Measurements from ENCODE around the gene CLSTN2.

Gene CLSTN2

GRCh38 chr3:140424211-140424610 lies 489.2 kb downstream of the CLSTN2 start:
- no peak for DNase-seq (ENCODE audit: low spot score)

GRCh38 chr3:140424726-140425125 lies 489.7 kb downstream of the CLSTN2 start:
- no peak for DNase-seq (ENCODE audit: low spot score)

- no peak for DNase-seq (ENCODE audit: low spot score)
Observed at GRCh38 chr3:140427786-140428185, 492.8 kb downstream of the CLSTN2 start.

GRCh38 chr3:140428380-140428779 lies 493.4 kb downstream of the CLSTN2 start:
- DNase-seq (ENCODE audit: low spot score) = no peak

- DNase-seq (ENCODE audit: low spot score) = no peak
Observed at GRCh38 chr3:140429791-140430190, 494.8 kb downstream of the CLSTN2 start.

GRCh38 chr3:140430494-140430893 lies 495.5 kb downstream of the CLSTN2 start:
- no peak for DNase-seq (ENCODE audit: low spot score)

- no peak for DNase-seq (ENCODE audit: low spot score)
Observed at GRCh38 chr3:140432229-140432669, 497.3 kb downstream of the CLSTN2 start.

- DNase-seq (ENCODE audit: low spot score) = no peak
Observed at GRCh38 chr3:140433431-140433830, 498.4 kb downstream of the CLSTN2 start.

- DNase-seq (ENCODE audit: low spot score) = no peak
Observed at GRCh38 chr3:140434261-140434905, 499.4 kb downstream of the CLSTN2 start.

- DNase-seq (ENCODE audit: low spot score) = no peak
Observed at GRCh38 chr3:140436421-140436820, 501.4 kb downstream of the CLSTN2 start.

- no peak for DNase-seq (ENCODE audit: low spot score)
Observed at GRCh38 chr3:140438736-140439470, 503.9 kb downstream of the CLSTN2 start.

- DNase-seq (ENCODE audit: low spot score) = no peak
Observed at GRCh38 chr3:140439527-140439926, 504.5 kb downstream of the CLSTN2 start.

GRCh38 chr3:140440446-140440845 lies 505.5 kb downstream of the CLSTN2 start:
- DNase-seq (ENCODE audit: low spot score) = no peak

GRCh38 chr3:140441006-140441405 lies 506.0 kb downstream of the CLSTN2 start:
- DNase-seq (ENCODE audit: low spot score) = no peak

GRCh38 chr3:140442621-140443020 lies 507.6 kb downstream of the CLSTN2 start:
- no peak for DNase-seq (ENCODE audit: low spot score)

- no peak for DNase-seq (ENCODE audit: low spot score)
Observed at GRCh38 chr3:140443073-140443472, 508.1 kb downstream of the CLSTN2 start.

- no peak for DNase-seq (ENCODE audit: low spot score)
Observed at GRCh38 chr3:140443806-140444205, 508.8 kb downstream of the CLSTN2 start.

- no peak for DNase-seq (ENCODE audit: low spot score)
Observed at GRCh38 chr3:140446734-140447133, 511.7 kb downstream of the CLSTN2 start.

- DNase-seq (ENCODE audit: low spot score) = no peak
Observed at GRCh38 chr3:140447136-140447535, 512.2 kb downstream of the CLSTN2 start.

- no peak for DNase-seq (ENCODE audit: low spot score)
Observed at GRCh38 chr3:140448001-140448400, 513.0 kb downstream of the CLSTN2 start.

- no peak for DNase-seq (ENCODE audit: low spot score)
Observed at GRCh38 chr3:140449413-140450256, 514.6 kb downstream of the CLSTN2 start.

- DNase-seq (ENCODE audit: low spot score) = no peak
Observed at GRCh38 chr3:140453750-140454149, 518.8 kb downstream of the CLSTN2 start.
